Calu3 (cell line): ENCODE results near the gene KCNIP3. TPM values are rescaled to one million over a fixed set of nuclear protein-coding genes. Genes with fewer than 3 reads are reported as not detected.

Experiments
- BruUV-seq: library from RNA; stranded (reverse); fragments of 400-500 nt; replicated peaks from 2 replicates; lab custom pipeline; 2021; lab: Mats Ljungman, UMichigan
- CTCF ChIA-PET: fragments of 300-600 bp; sonication (Branson Sonifier 250); formaldehyde crosslinking; loops from one replicate; lab custom pipeline; 2022; ENCODE audit warnings: antibody characterized with exemption; lab: Charles Lee
- DNase-seq: peaks from one replicate; pipeline ENCODE4 v3.0.0; 2022
- H3K27ac Mint-ChIP-seq: one replicate; pipeline ENCODE4 v1.8.0; 2022; ENCODE audit warnings: mixed read lengths; ENCODE audit not compliant: unreplicated experiment
- H3K27me3 Mint-ChIP-seq: one replicate; pipeline ENCODE4 v1.8.0; 2022; ENCODE audit warnings: mixed read lengths; ENCODE audit not compliant: unreplicated experiment
- H3K36me3 Mint-ChIP-seq: one replicate; pipeline ENCODE4 v1.8.0; 2022; ENCODE audit warnings: mild to moderate bottlenecking, moderate library complexity, mixed read lengths; ENCODE audit not compliant: insufficient read depth, unreplicated experiment
- H3K4me1 Mint-ChIP-seq: one replicate; pipeline ENCODE4 v1.8.0; 2022; ENCODE audit warnings: mild to moderate bottlenecking, low read depth, mixed read lengths; ENCODE audit not compliant: unreplicated experiment
- H3K4me3 Mint-ChIP-seq: one replicate; pipeline ENCODE4 v1.8.0; 2022; ENCODE audit warnings: mild to moderate bottlenecking, low read depth, moderate library complexity, mixed read lengths; ENCODE audit not compliant: unreplicated experiment
- H3K9me3 Mint-ChIP-seq: one replicate; pipeline ENCODE4 v1.8.0; 2022; ENCODE audit warnings: low read depth, mixed read lengths; ENCODE audit not compliant: unreplicated experiment
- intact Hi-C: fragments of 100-400 bp; cut with micrococcal nuclease; formaldehyde crosslinking; loops from one replicate; pipeline ENCODE4 v1.10.0; 2022; ENCODE audit not compliant: unreplicated experiment
- total RNA-seq: library from RNA; stranded (reverse); gene quantifications from 2 replicates; pipeline ENCODE4 v1.2.3, GENCODE V29; 2022
- TF ChIP-seq, protein P1 (sequence below): fragments of 200-600 bp; IDR thresholded peaks from one replicate; pipeline ENCODE4 v1.8.0; 2022; ENCODE audit warnings: antibody characterized with exemption; ENCODE audit not compliant: unreplicated experiment

The KCNIP3 gene
- total RNA-seq, 1 experiment from 2014 or later = 1.1 TPM

DNA sequence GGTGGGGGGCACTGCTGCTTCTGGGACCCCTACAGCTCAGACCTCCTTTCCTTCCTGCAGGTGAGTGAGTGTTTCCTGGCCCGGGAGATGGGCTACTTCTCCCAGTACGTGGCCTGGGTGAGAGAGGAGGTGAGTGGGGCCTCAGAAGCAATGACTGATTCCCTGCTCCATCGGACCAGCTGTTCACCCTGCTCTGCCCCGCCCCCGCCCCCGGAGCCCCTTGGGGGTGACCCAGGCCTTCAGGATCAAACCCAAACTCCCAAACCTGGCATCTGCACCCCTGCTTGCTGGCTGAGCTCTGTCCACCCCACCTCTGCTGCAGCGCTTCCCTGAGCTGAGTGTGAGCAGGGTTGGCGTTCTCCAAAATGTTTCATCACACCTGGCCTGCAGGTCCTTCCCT is 9.8 kb upstream of the KCNIP3 start:
- CTCF ChIA-PET = interaction anchor here (0.6 kb wide), 1 partner anchor 903 kb away, joined by 3 read pairs; no protein-coding TSS in a partner anchor
- Mint-ChIP-seq H3K4me3 (no peak overlapping the region), H3K4me1 (no peaks in the 10 kb centered on the region), H3K9me3 (peaks cover 7% of the 10 kb centered on the region), H3K36me3 (no peaks in the 10 kb centered on the region), H3K27ac (no peak overlapping the region), H3K27me3 (no peaks in the 10 kb centered on the region)
- intact Hi-C loops = no loop called here
- DNase-seq = no peak
- TF ChIP-seq, protein P1, sequence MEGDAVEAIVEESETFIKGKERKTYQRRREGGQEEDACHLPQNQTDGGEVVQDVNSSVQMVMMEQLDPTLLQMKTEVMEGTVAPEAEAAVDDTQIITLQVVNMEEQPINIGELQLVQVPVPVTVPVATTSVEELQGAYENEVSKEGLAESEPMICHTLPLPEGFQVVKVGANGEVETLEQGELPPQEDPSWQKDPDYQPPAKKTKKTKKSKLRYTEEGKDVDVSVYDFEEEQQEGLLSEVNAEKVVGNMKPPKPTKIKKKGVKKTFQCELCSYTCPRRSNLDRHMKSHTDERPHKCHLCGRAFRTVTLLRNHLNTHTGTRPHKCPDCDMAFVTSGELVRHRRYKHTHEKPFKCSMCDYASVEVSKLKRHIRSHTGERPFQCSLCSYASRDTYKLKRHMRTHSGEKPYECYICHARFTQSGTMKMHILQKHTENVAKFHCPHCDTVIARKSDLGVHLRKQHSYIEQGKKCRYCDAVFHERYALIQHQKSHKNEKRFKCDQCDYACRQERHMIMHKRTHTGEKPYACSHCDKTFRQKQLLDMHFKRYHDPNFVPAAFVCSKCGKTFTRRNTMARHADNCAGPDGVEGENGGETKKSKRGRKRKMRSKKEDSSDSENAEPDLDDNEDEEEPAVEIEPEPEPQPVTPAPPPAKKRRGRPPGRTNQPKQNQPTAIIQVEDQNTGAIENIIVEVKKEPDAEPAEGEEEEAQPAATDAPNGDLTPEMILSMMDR = no peak
- BruUV-seq = no TSS peak

DNA sequence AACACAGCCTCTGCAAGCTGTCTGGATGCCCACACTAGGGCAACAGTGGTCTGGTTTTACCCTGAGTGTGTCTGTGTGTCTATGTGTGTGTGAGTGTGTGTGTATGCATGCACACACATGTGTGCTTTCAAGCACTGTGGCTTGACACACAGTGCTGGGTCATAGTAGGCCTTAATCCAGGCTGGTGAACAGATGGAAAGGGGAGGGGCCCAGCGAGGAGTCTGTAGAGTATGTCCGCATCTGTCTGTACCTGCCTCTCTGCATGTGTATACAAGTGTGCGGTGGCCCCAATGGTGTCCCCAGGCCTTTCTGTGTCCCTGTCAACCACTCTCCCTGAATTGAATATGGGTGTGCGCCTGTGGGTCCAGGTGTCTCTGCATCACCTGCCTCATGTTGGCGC is 9.3 kb upstream of the KCNIP3 start:
- TF ChIP-seq, protein P1 = no peak
- no peaks in the 10 kb centered on the region for H3K27me3 Mint-ChIP-seq
- CTCF ChIA-PET = no interaction called here
- H3K9me3 Mint-ChIP-seq = peaks cover 7% of the 10 kb centered on the region
- no TSS peak for BruUV-seq
- H3K36me3 Mint-ChIP-seq = no peaks in the 10 kb centered on the region
- no peaks in the 10 kb centered on the region for H3K4me1 Mint-ChIP-seq
- DNase-seq = no peak
- H3K4me3 Mint-ChIP-seq = no peak overlapping the region
- intact Hi-C loops = no loop called here
- H3K27ac Mint-ChIP-seq = no peak overlapping the region

DNA sequence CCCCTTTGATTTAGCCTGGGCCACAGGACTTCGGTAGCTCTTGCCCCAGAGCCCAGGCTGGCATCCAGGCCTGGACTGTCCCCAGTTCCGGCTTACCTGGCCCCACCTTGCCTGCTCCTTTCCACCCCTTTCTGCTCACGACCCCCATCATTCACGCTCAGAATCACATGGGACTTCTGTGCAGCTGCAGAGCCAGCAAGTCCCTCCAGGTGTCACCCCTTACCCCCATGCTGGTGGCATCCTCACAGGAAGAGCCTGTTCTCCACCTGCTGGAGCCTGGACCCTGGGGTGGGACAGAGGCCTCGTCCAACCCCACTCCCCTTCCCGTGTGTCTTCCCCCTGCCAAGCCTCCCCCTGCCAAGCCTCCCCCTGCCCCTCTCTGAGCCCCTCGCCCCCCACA is 7.9 kb upstream of the KCNIP3 start:
- intact Hi-C loops = no loop called here
- CTCF ChIA-PET = no interaction called here
- no peak for DNase-seq
- Mint-ChIP-seq H3K27me3 (no peaks in the 10 kb centered on the region), H3K4me3 (no peak overlapping the region), H3K9me3 (peaks cover 7% of the 10 kb centered on the region), H3K27ac (no peak overlapping the region), H3K36me3 (no peaks in the 10 kb centered on the region), H3K4me1 (no peaks in the 10 kb centered on the region)
- TF ChIP-seq, protein P1 = no peak
- BruUV-seq = no TSS peak

DNA sequence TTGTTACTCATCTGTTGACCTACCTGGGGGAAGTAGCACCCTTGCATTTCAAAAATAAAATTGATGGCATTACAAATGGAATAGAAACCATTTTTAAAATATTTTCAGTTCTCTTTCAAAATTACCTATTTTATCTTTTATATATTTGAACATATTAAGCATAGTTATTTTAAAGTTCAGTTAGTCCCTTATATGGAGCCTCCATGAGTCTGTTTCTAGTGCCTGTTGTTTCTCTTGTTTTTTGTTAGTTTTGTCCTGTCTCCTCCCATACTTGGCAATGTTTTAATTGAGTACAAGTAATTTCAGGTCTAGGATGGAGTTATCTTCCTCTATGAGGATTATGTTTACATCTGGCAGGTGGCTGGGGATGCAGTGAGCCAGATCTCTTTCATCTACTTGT is 5.9 kb upstream of the KCNIP3 start:
- CTCF ChIA-PET = no interaction called here
- TF ChIP-seq, protein P1 = no peak
- intact Hi-C loops = no loop called here
- no peak for DNase-seq
- Mint-ChIP-seq H3K9me3 (peaks cover 7% of the 10 kb centered on the region), H3K4me3 (no peak overlapping the region), H3K27ac (no peak overlapping the region), H3K36me3 (no peaks in the 10 kb centered on the region), H3K27me3 (peaks cover 6% of the 10 kb centered on the region), H3K4me1 (no peaks in the 10 kb centered on the region)
- BruUV-seq = no TSS peak
